GM12878 (cell line): ENCODE results near the gene AP5B1.

Source experiments
- CTCF ChIP-seq, 3 experiments: IDR thresholded peaks in 2 of 3; conservative IDR thresholded peaks in 1 of 3; 2 replicates each; pipeline ENCODE4 v1.5.1; 2011; ENCODE audit warnings: low read depth in 3 of 3, low read length in 3 of 3, mild to moderate bottlenecking in 3 of 3, control low read depth in 2 of 3, moderate library complexity in 2 of 3, inconsistent platforms in 1 of 3, mixed read lengths in 1 of 3; ENCODE audit not compliant: control insufficient read depth in 2 of 3, insufficient read depth in 1 of 3; ENCODE audit errors: extremely low read depth in 1 of 3
- DPF2 ChIP-seq: fragments of 450-650 bp; IDR thresholded peaks from 2 replicates; pipeline ENCODE4 v1.6.1; 2017; ENCODE audit warnings: mild to moderate bottlenecking
- ESRRA ChIP-seq: IDR thresholded peaks from 2 replicates; pipeline ENCODE4 v1.6.1; 2012; ENCODE audit warnings: mild to moderate bottlenecking, low read length, improper control_type of control experiment
- MLLT1 ChIP-seq: fragments of 450-650 bp; IDR thresholded peaks from 2 replicates; pipeline ENCODE4 v1.6.1; 2016; ENCODE audit warnings: mild to moderate bottlenecking
- MYC ChIP-seq: IDR thresholded peaks from 2 replicates; pipeline ENCODE4 v1.6.1; 2011; ENCODE audit warnings: mild to moderate bottlenecking, low read length, moderate library complexity, inconsistent platforms; ENCODE audit not compliant: insufficient read depth, insufficient replicate concordance, insufficient read length, severe bottlenecking
- REST ChIP-seq: IDR thresholded peaks from 2 replicates; pipeline ENCODE4 v1.6.1; 2012; ENCODE audit warnings: mild to moderate bottlenecking, low read depth, low read length
- RFX5 ChIP-seq: IDR thresholded peaks from 2 replicates; pipeline ENCODE4 v1.6.1; 2011; ENCODE audit warnings: low read depth, low read length, improper control_type of control experiment
- SIX5 ChIP-seq: IDR thresholded peaks from 2 replicates; pipeline ENCODE4 v1.6.1; 2011; ENCODE audit warnings: mild to moderate bottlenecking, low read depth, low read length, moderate library complexity; ENCODE audit not compliant: severe bottlenecking
- TCF12 ChIP-seq: IDR thresholded peaks from 2 replicates; pipeline ENCODE4 v1.6.1; 2011; ENCODE audit warnings: low read depth, mild to moderate bottlenecking, low read length

- no peak for TF ChIP-seq DPF2
- no peak for TF ChIP-seq MYC
- TF ChIP-seq CTCF (IDR thresholded peaks at IDR 0.05 in 2 of 3, conservative IDR thresholded peaks at IDR 0.05 in 1 of 3; ENCODE audit: control insufficient read depth in 2 of 3, extremely low read depth in 1 of 3, insufficient read depth in 1 of 3, low read depth in 3 of 3, low read length in 3 of 3) = no peak
- no peak for TF ChIP-seq MLLT1
- no peak for TF ChIP-seq RFX5
- no peak for TF ChIP-seq REST
- no peak for TF ChIP-seq TCF12
- TF ChIP-seq SIX5 = no peak
- no peak for TF ChIP-seq ESRRA
Observed at GRCh38 chr11:65774525-65775306, 6.1 kb downstream of the AP5B1 start.
